ENCODE results near the gene LUZP2.
"Not testable (repeated sequence)": the region's sequence is repeated elsewhere in the genome, so short reads cannot be mapped to it uniquely, and the experiment has no call there.

- TF ChIP-seq POLR2AphosphoS5, CTCF (IDR thresholded peaks at IDR 0.05): not testable (repeated sequence)
Measured at GRCh38 chr11:24999929-25000328, 503.1 kb downstream of the LUZP2 start.
